ENCODE results near the gene FMN1.

FMN1 gene

GRCh38 chr15:32781781-32782180 is 412.7 kb downstream of the FMN1 start:
- no peak overlapping the region for H3K4me3 ChIP-seq (ENCODE audit: low read depth, low read length)

GRCh38 chr15:32778391-32779176 is 415.9 kb downstream of the FMN1 start:
- no peak overlapping the region for H3K4me3 ChIP-seq (ENCODE audit: low read depth, low read length)
- DNase-seq (ENCODE audit: low read depth), result no peak

More at GRCh38 chr15:32781781-32782180, 412.7 kb downstream of the FMN1 start:
- DNase-seq (ENCODE audit: low read depth), result no peak

- H3K4me3 ChIP-seq (ENCODE audit: low read depth, low read length), result no peak overlapping the region
- peak; percentile 41 for DNase-seq (ENCODE audit: low read depth)
Measured at GRCh38 chr15:32775103-32775502, 419.4 kb downstream of the FMN1 start.

- no peak overlapping the region for H3K4me3 ChIP-seq (ENCODE audit: low read depth, low read length)
- DNase-seq (ENCODE audit: low read depth), result peak; percentile 92
Measured at GRCh38 chr15:32774022-32774421, 420.5 kb downstream of the FMN1 start.

- H3K4me3 ChIP-seq (ENCODE audit: low read depth, low read length), result no peak overlapping the region
- DNase-seq (ENCODE audit: low read depth), result no peak
Measured at GRCh38 chr15:32767236-32767635, 427.3 kb downstream of the FMN1 start.

GRCh38 chr15:32766101-32766500 is 428.4 kb downstream of the FMN1 start:
- DNase-seq (ENCODE audit: low read depth), result no peak
- H3K4me3 ChIP-seq (ENCODE audit: low read depth, low read length), result no peak overlapping the region

- DNase-seq (ENCODE audit: low read depth), result no peak
- H3K4me3 ChIP-seq (ENCODE audit: low read depth, low read length), result no peak overlapping the region
Measured at GRCh38 chr15:32765236-32765635, 429.3 kb downstream of the FMN1 start.

GRCh38 chr15:32763295-32763694 is 431.2 kb downstream of the FMN1 start:
- H3K4me3 ChIP-seq (ENCODE audit: low read depth, low read length), result no peak overlapping the region
- DNase-seq (ENCODE audit: low read depth), result no peak

- no peak for DNase-seq (ENCODE audit: low read depth)
- no peak overlapping the region for H3K4me3 ChIP-seq (ENCODE audit: low read depth, low read length)
Measured at GRCh38 chr15:32757426-32757825, 437.1 kb downstream of the FMN1 start.

- no peak overlapping the region for H3K4me3 ChIP-seq (ENCODE audit: low read depth, low read length)
- no peak for DNase-seq (ENCODE audit: low read depth)
Measured at GRCh38 chr15:32750979-32751378, 443.5 kb downstream of the FMN1 start.

GRCh38 chr15:32747921-32748342 is 446.6 kb downstream of the FMN1 start:
- no peak overlapping the region for H3K4me3 ChIP-seq (ENCODE audit: low read depth, low read length)
- peak; percentile 51 for DNase-seq (ENCODE audit: low read depth)

- no peak for DNase-seq (ENCODE audit: low read depth)
- no peak overlapping the region for H3K4me3 ChIP-seq (ENCODE audit: low read depth, low read length)
Measured at GRCh38 chr15:32746116-32746857, 448.2 kb downstream of the FMN1 start.

GRCh38 chr15:32743411-32744140 is 450.9 kb downstream of the FMN1 start:
- DNase-seq (ENCODE audit: low read depth), result no peak

GRCh38 chr15:32739522-32740063 is 454.9 kb downstream of the FMN1 start:
- no peak overlapping the region for H3K4me3 ChIP-seq (ENCODE audit: low read depth, low read length)
- DNase-seq (ENCODE audit: low read depth), result no peak

More at GRCh38 chr15:32743411-32744140, 450.9 kb downstream of the FMN1 start:
- no peak overlapping the region for H3K4me3 ChIP-seq (ENCODE audit: low read depth, low read length)

- no peak for DNase-seq (ENCODE audit: low read depth)
- H3K4me3 ChIP-seq (ENCODE audit: low read depth, low read length), result no peak overlapping the region
Measured at GRCh38 chr15:32738666-32739065, 455.8 kb downstream of the FMN1 start.

GRCh38 chr15:32737304-32737703 is 457.2 kb downstream of the FMN1 start:
- no peak for DNase-seq (ENCODE audit: low read depth)
- no peak overlapping the region for H3K4me3 ChIP-seq (ENCODE audit: low read depth, low read length)

GRCh38 chr15:32736701-32737061 is 457.8 kb downstream of the FMN1 start:
- DNase-seq (ENCODE audit: low read depth), result no peak
- no peak overlapping the region for H3K4me3 ChIP-seq (ENCODE audit: low read depth, low read length)

GRCh38 chr15:32735989-32736700 is 458.4 kb downstream of the FMN1 start:
- H3K4me3 ChIP-seq (ENCODE audit: low read depth, low read length), result no peak overlapping the region
- no peak for DNase-seq (ENCODE audit: low read depth)

GRCh38 chr15:32733281-32733680 is 461.2 kb downstream of the FMN1 start:
- DNase-seq (ENCODE audit: low read depth), result no peak
- H3K4me3 ChIP-seq (ENCODE audit: low read depth, low read length), result no peak overlapping the region
